Esophagus squamous epithelium (tissue), 5 donors: ENCODE measurements around the gene KIDINS220. TPM values are rescaled to one million over a fixed set of nuclear protein-coding genes. Genes with fewer than 3 reads are reported as not detected.

Source experiments
- DNase-seq: peaks from one replicate; lab custom pipeline; 2025; lab: John Stamatoyannopoulos, UW
- H3K27ac ChIP-seq, 4 donors: fragments of 200-600 bp; sonication (generic); one replicate each; pipeline ENCODE4 v1.5.1; 2016 to 2019; ENCODE audit warnings: mild to moderate bottlenecking in 1 of 4
- H3K27me3 ChIP-seq, 4 donors: fragments of 200-600 bp; sonication (generic); 1 replicate in 3 of 4; 2 replicates in 1 of 4; pipeline versions ENCODE4 v1.5.1 to v1.6.0; 2017 to 2021; ENCODE audit warnings: antibody characterized with exemption in 1 of 4
- H3K36me3 ChIP-seq, 3 donors: fragments of 200-600 bp; sonication (generic); one replicate each; pipeline ENCODE4 v1.5.1; 2016 to 2019
- H3K4me1 ChIP-seq, 3 donors: fragments of 200-600 bp; sonication (generic); one replicate each; pipeline ENCODE4 v1.5.1; 2017 to 2019
- H3K4me3 ChIP-seq, 4 donors: fragments of 200-600 bp; sonication (generic); 1 replicate in 3 of 4; 2 replicates in 1 of 4; pipeline ENCODE4 v1.5.1; 2016 to 2019; ENCODE audit warnings: mild to moderate bottlenecking in 2 of 4, moderate library complexity in 1 of 4
- H3K9me3 ChIP-seq, 3 donors: fragments of 200-600 bp; sonication (generic); one replicate each; pipeline ENCODE4 v1.5.1; 2016 to 2019
- CTCF ChIP-seq, 6 experiments: fragments of 450-650 bp in 4 of 6; fragments of 200-600 bp in 2 of 6; sonication (generic) in 2 of 6; IDR thresholded peaks; one replicate each; pipeline ENCODE4 v1.5.1; 2016 to 2019; ENCODE audit warnings: antibody characterized with exemption in 6 of 6, mild to moderate bottlenecking in 4 of 6, moderate library complexity in 4 of 6
- POLR2A ChIP-seq, 4 donors: fragments of 450-650 bp; IDR thresholded peaks; one replicate each; pipeline ENCODE4 v1.6.1; 2017; ENCODE audit warnings: antibody characterized with exemption in 4 of 4, mild to moderate bottlenecking in 4 of 4, moderate library complexity in 3 of 4
- WGBS, 2 donors: methylation state at CpG; one replicate each; pipeline ENCODE4 v1.1.5; 2018; 5-methylcytosine and 5-hydroxymethylcytosine counted together
- intact Hi-C: fragments of 100-400 bp; cut with DNase I; formaldehyde crosslinking; loops from one replicate; pipeline ENCODE4 v1.15.0; 2022
- total RNA-seq, 4 donors: library from RNA; depleted of rRNA; stranded (reverse); fragments of >200 nt; gene quantifications; one replicate each; pipeline ENCODE4 v1.1.0, GENCODE V29; 2016
- donor health status: DM: yes; HTN: yes; CAD: no.

The KIDINS220 gene
- total RNA-seq, 4 donors from 2014 or later, result 27.4 to 58.7 (median 35.7) TPM

GRCh38 chr2:8790739-8791162 is 46.7 kb downstream of the KIDINS220 start:
- Histone ChIP-seq H3K9me3 (no peaks in the 10 kb centered on the region), H3K4me1 (no peaks in the 10 kb centered on the region), H3K27me3 (no peaks in the 10 kb centered on the region), H3K27ac (no peak overlapping the region), H3K4me3 (no peak overlapping the region), H3K36me3 (peaks cover 8 to 94% (median 25%) of the 10 kb centered on the region in 3 donors)
- intact Hi-C loops, result no loop called here
- 91 to 95% methylated on average over 2 of the region's 2 CpGs for WGBS, 2 donors
- no peak for DNase-seq
- TF ChIP-seq POLR2A (IDR thresholded peaks at IDR 0.05) (no peak), CTCF (IDR thresholded peaks at IDR 0.05) (no peak)

GRCh38 chr2:8786463-8786862 is 51.0 kb downstream of the KIDINS220 start:
- intact Hi-C loops, result no loop called here

GRCh38 chr2:8779795-8780671 is 57.4 kb downstream of the KIDINS220 start:
- 90 to 91% methylated on average over 4 of the region's 4 CpGs for WGBS, 2 donors

More at GRCh38 chr2:8786463-8786862, 51.0 kb downstream of the KIDINS220 start:
- peaks cover 8 to 85% (median 21%) of the 10 kb centered on the region in 3 donors for H3K36me3 ChIP-seq
- H3K4me3 ChIP-seq, result no peak overlapping the region
- H3K27ac ChIP-seq, result no peak overlapping the region
- DNase-seq, result no peak
- no peaks in the 10 kb centered on the region for H3K27me3 ChIP-seq
- H3K9me3 ChIP-seq, result no peaks in the 10 kb centered on the region
- TF ChIP-seq POLR2A (IDR thresholded peaks at IDR 0.05), result no peak
- TF ChIP-seq CTCF (IDR thresholded peaks at IDR 0.05), result no peak
- no peaks in the 10 kb centered on the region for H3K4me1 ChIP-seq
- WGBS, 2 donors, result 84 to 90% methylated on average over 5 of the region's 5 CpGs

GRCh38 chr2:8774371-8774770 is 63.0 kb downstream of the KIDINS220 start:
- Histone ChIP-seq H3K36me3 (peaks cover 0 to 94% (median 23%) of the 10 kb centered on the region in 3 donors), H3K9me3 (no peaks in the 10 kb centered on the region), H3K4me1 (no peaks in the 10 kb centered on the region), H3K4me3 (no peak overlapping the region), H3K27me3 (no peaks in the 10 kb centered on the region), H3K27ac (no peak overlapping the region)
- DNase-seq, result no peak
- WGBS, 2 donors, result 82 to 88% methylated on average over 2 of the region's 2 CpGs
- no peak for TF ChIP-seq POLR2A (IDR thresholded peaks at IDR 0.05)
- TF ChIP-seq CTCF (IDR thresholded peaks at IDR 0.05), result no peak
- intact Hi-C loops, result no loop called here

More at GRCh38 chr2:8779795-8780671, 57.4 kb downstream of the KIDINS220 start:
- no peaks in the 10 kb centered on the region for H3K27me3 ChIP-seq
- no peak overlapping the region for H3K27ac ChIP-seq
- no peak for DNase-seq
- H3K4me1 ChIP-seq, result no peaks in the 10 kb centered on the region
- TF ChIP-seq CTCF (IDR thresholded peaks at IDR 0.05) (no peak), POLR2A (IDR thresholded peaks at IDR 0.05) (no peak)
- H3K9me3 ChIP-seq, result no peaks in the 10 kb centered on the region
- no peak overlapping the region for H3K4me3 ChIP-seq
- H3K36me3 ChIP-seq, result peaks cover 0 to 80% (median 14%) of the 10 kb centered on the region in 3 donors
- intact Hi-C loops, result no loop called here

GRCh38 chr2:8767324-8767723 is 70.1 kb downstream of the KIDINS220 start:
- TF ChIP-seq POLR2A (IDR thresholded peaks at IDR 0.05) (no peak), CTCF (IDR thresholded peaks at IDR 0.05) (no peak)
- H3K27me3 ChIP-seq, result no peaks in the 10 kb centered on the region
- no peak overlapping the region for H3K4me3 ChIP-seq
- no peaks in the 10 kb centered on the region for H3K9me3 ChIP-seq
- 87 to 95% methylated on average over 1 of the region's 1 CpG for WGBS, 2 donors
- H3K4me1 ChIP-seq, result no peaks in the 10 kb centered on the region
- intact Hi-C loops, result no loop called here
- H3K36me3 ChIP-seq, result peaks cover 0 to 81% (median 9%) of the 10 kb centered on the region in 3 donors
- H3K27ac ChIP-seq, result no peak overlapping the region
- DNase-seq, result no peak
